CD4-positive, alpha-beta T cell treated with Interferon alpha-2 for 1 hour (primary cell): ENCODE results near the gene LIMK2.
"Not testable (repeated sequence)": the region's sequence is repeated elsewhere in the genome, so short reads cannot be mapped to it uniquely, and the experiment has no call there.

Experiments used
- DNase-seq, 2 donors: peaks; one replicate each; pipeline ENCODE4 v3.0.0-alpha.2; 2020 to 2022

The LIMK2 gene

DNA sequence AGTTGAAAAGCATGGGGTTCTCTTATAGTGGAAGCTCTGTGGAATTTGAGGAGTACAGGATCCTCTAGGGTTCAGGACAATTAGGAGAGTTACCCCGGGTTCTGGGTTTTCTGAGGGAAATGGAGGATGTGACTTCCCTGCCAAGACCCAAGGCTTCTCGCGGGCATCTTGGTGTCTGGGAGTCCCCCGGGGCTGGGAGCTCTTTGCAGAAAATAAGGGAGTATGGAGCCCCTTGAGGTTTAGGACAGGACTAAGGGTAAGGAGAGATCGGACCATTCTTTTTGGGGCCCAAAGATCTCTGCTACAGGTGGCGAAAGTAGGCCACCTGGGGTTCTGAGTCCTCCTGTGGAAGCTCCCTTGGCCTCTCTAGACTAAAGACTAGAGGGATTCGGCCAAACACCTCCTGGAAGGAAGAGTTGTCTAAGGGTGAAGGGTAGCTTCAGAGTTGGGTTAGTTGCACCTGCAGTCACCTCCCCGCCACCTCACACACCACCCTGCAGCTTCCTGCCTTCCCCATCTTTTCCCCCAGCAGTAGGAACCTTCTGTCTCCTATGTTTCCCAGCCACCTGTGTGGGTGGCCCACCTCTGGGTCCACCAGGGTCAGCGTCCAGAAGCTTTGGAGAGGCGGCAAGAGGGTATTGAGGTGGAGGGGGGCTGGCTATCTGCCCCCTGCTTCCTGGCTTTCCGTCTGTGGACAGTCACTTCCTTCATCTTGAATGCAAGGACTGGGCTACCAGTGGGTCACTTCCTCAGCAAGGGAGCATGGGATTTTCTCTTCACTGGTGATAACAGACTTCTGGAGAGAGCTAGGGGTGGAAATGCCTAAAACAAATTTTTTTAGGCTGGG lies 908 bp downstream of the LIMK2 start:
- DNase-seq: no peak

DNA sequence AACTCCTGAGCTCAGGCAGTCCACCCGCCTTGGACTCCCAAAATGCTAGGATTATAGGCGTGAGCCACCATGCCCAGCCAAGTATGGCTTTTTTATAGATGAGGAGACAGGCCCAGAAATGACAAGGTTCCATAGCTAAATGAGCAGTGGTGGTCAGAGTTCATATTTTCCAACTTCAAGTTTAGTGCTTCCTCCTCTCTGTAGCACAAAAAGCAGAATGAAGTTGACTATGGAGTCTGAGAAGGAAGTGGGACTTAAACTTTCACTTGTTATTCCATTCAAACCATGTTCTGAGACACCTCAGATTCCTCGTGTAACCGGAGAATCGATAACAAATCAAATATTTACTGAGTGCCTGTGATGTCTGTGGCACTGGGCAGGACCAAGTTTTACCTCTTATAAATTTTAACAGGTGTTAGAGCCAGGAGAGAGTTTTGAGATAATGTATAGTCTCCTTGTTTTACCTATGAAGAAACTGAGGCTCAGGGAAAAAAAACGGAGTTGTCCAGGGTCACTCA lies 3.0 kb downstream of the LIMK2 start:
- no peak for DNase-seq

DNA sequence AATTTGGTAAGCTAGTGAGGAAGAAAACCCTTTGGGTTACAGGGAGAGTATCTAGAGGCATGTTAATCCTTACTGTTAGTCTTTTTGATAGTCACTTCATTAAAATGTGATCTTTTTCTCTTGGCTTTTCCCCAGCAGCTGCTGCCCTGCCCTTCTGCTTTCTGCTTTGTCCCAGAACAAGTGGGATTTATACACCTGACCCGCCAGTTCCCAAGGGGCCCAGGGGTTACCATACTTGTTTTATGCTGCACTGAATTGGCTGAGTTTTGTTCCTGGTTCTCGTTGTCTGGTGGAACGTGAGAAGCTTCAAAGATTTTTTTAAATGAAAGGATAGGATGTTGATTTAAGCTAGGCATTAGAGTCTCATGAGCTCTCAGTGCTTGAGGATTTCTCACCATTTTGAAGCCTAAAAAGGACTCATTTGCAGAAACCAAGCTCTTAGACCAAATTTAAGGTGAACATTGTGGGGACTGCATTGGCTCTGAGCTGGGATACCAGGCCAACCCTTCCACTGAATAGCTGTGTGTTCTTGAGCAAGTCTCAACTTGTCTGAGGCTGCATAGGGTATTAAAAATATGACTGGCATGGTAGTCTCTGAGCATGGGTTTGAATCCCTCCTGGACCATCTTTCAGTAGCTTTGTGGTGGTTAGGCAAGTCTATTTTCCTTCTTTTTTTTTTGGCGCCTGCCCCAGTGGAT lies 6.6 kb downstream of the LIMK2 start:
- DNase-seq: no peak

DNA sequence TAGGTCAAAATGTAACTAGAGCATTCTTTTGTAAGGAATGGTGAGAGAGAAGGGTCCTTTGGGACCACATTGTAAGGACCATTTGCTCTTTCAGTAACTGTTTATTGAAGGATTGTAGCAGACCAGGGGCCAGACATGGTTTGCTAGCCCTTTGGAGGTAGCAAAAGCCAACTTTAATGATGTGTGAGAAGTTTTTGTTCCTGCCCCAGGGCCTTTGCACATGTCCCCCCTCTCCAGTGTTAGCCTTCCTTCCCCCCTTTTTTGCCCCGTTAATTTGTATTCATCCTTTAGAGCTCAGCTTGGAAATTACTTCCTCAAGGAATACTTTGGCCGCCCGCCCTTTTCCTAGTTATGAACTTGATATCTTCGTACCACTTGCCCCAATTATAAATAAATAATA lies 9.0 kb downstream of the LIMK2 start:
- no peak for DNase-seq

DNA sequence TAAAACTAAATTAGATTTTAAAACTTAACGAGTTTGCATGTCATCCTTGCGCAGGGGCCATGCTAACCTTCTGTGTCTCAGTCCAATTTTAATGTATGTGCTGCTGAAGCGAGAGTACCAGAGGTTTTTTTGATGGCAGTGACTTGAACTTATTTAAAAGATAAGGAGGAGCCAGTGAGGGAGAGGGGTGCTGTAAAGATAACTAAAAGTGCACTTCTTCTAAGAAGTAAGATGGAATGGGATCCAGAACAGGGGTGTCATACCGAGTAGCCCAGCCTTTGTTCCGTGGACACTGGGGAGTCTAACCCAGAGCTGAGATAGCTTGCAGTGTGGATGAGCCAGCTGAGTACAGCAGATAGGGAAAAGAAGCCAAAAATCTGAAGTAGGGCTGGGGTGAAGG lies 10.6 kb downstream of the LIMK2 start:
- no peak for DNase-seq

DNA sequence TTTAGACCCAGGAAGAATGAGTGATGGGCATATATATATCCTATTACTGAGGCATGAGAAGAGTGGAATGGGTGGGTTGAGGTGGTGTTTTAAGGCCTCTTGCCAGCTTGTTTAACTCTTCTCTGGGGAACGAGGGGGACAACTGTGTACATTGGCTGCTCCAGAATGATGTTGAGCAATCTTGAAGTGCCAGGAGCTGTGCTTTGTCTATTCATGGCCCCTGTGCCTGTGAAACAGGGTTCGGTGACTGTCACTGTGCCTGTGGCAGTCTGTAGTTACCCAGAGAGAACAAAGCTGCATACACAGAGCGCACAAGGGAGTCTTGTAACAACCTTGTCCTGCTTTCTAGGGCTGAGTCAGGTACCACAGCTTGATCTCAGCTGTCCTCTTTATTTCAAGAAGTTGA lies 11.7 kb downstream of the LIMK2 start:
- DNase-seq: no peak

DNA sequence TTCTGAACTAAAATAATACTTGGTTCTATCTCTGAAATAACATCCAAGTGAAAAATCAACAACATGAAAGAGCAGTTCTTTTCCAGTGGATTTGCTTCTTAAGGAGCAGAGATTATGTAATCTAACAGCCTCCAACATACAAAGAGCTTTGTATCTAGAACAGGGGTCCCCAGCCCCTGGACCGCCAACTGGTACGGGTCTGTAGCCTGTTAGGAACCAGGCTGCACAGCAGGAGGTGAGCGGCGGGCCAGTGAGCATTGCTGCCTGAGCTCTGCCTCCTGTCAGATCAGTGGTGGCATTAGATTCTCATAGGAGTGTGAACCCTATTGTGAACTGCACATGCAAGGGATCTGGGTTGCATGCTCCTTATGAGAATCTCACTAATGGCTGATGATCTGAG lies 12.6 kb downstream of the LIMK2 start:
- DNase-seq: not testable (repeated sequence)

DNA sequence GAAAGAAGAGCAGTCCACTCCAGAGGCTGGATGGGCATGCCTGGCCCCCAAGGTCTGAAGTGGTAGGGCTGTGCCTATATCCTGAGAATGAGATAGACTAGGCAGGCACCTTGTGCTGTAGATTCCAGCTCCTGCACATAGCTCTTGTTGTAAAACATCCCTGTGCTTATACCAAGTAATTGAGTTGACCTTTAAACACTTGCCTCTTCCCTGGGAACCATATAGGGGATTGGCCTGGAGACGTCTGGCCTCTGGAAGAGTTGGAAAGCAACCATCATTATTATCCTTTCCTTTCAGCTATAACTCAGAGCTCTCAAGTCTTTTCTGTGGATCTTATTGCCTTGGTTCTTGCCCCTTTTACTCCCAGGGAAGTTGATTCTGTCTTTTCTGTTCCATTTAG lies 15.1 kb downstream of the LIMK2 start:
- DNase-seq: no peak

DNA sequence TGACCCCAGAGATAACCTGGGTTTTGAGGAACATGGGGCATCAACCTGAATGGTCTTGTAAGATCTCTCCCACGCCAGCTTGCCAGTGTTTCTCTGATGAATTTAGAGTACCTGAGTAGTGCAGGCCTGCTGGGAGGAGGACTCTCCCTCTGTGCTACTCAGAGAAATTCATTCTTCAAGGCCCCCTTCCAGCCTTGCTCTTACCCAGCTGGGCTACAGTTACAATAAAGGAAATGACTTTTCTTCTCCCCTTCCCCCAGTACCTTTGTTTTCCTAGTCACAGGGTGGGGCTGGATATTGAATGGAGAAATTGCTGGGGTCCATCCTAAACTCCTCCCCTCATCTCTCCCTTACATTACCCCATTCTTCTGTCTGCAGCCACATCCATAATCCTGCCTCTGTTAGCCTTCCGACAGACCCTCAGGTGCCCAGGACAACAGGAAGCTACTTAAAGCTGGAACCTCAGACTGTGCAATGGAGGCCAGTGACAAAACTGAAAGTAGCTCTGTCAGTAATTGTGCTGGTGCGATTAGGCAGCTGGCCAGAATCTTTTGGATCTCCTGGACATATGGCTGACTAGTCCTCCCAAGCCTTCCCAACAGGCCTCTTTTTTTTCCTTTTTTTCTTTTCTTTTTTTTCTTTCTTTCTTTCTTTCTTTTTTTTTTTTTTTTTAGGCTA lies 17.4 kb downstream of the LIMK2 start:
- peak in 1 of 2 donors; percentile 30 for DNase-seq

DNA sequence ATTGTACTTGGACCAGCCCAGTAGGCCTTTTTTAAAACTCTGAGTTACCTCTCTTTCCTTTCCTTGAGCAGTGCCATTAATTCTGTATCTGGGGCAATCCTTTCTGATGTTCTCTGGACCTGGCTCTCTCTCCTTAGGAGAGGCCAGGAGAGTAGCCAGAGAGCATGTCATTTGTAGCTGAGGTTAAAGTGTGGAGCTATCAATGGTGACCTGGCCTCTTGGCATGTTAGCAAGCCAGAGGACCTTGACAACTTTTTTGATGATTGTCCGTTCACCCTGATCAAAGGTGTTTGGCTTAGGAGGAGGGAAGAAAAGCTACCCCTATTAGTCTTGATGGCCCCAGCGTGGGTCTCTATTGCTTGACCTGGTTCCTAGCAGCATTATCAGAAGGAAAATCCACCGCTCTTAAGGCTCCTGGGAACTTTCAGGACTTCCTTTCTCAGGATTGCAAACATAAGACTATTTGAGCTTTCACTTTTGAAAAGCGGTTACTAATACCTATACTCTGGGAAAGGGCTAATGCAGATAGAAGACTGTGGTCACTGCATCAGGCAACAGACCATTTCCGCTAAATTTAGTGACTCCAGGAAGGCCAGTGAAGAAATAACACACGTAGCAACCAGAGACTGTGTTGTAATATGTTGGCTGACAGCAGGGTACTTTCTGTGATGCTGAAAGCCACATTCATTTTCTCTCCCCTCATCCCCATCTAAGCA lies 18.2 kb downstream of the LIMK2 start:
- DNase-seq: peak; percentile 45 to 70

DNA sequence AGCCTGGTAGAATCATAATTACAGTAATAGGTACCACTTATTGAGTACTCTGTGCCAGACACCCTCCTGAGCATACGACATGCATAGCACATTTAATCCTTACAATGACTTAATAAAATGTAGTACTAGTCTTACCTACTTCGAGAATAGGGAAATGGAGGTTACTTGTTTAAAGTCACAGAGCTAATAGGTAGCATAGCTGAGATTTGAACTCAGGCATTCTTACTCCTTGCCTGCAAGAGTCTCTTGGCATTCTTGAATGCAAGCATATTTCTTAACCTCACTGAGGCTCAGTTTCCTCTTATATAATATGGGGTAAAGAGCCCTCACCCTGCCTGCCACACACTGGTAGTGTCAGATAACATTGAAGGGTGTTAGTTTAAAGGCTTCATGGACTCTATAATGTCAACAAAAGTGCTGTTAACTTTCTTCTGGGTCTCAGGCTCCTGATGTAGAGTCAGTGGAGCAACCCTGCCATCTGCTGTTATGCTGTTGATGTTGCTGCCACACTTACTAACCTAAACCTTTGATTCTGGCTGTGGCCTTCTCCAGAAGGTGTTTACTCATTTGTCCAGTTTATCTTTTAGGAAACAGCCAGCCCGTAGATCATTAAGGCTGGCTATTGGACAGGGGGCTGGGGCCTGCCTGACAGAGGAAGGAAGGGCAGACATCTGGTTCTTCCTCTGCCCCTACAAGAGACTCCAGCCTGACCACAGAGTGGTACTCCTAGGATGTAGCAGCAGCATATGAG lies 18.9 kb downstream of the LIMK2 start:
- peak; percentile 63 to 74 for DNase-seq

DNA sequence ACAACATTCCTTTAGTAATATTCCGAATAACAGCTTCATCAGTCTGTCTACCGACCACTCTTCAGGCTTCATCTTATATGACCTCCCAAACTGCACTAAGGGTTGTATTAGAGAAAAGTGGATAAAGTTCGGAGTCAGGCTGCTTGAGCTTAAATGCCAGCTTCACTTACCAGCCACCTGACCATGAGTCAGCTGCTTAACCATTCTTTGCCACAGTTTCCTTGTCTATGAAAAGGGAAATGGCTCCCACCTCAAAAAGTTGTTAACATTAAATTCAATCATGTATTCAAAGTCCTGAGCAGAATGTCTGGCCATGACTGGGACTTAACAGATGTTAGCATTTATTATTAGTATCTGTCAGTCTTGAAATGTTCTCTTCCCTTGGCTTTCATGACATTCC lies 20.9 kb downstream of the LIMK2 start:
- no peak for DNase-seq

DNA sequence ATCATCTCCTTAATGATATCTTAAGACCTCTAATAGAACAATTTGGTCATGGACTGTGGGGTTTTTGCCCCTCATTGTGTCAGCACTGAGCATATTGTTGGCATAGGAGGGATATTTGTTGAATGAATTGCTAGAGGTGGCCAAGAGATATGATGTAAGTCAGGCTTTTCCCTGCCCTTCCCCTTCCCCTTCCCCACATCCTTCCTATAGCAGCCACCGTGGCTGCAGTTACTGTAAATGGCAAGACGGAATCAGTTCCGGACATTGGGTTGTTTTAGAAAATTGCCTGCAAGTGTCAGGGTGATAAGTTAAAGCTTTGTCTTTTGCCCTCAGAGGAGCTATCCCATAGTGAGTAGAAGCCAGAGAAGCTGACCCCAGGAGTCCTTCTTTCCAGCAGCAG lies 23.0 kb downstream of the LIMK2 start:
- peak; percentile 26 to 64 for DNase-seq

DNA sequence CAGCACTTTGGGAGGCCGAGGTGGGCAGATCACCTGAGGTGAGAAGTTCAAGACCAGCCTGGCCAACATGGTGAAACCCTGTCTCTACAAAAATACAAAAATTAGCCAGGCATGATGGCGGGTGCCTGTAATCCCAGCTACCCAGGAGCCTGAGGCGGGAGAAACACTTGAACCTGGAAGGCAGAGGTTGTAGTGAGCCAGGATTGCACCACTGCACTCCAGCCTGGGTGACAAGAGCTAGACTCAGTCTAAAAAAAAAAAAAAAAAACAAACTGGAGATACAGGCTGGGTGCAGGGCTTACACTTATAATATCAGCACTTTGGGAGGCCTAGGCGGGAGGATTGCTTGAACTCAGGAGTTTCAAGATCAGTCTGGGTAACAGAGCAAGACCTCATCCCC lies 23.9 kb downstream of the LIMK2 start:
- DNase-seq: not testable (repeated sequence)

DNA sequence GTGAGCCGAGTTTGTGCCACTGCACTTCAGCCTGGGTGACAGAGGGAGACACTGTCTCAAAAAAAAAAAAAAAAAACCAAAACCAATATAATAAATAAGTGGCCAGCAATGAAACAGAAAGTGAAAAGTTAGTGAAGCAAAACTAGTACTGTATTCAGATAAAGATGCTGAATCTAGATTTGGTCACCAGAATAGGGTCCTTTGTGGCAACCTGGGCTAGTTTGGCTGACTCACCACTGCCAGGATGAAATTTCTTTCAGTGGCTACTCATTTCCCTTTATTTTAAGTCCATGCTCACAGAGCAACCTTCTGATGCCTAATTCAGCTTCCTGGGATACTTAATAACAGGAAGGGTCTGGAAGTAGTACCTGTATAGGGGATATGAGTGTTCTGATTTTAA lies 26.0 kb downstream of the LIMK2 start:
- no peak for DNase-seq

DNA sequence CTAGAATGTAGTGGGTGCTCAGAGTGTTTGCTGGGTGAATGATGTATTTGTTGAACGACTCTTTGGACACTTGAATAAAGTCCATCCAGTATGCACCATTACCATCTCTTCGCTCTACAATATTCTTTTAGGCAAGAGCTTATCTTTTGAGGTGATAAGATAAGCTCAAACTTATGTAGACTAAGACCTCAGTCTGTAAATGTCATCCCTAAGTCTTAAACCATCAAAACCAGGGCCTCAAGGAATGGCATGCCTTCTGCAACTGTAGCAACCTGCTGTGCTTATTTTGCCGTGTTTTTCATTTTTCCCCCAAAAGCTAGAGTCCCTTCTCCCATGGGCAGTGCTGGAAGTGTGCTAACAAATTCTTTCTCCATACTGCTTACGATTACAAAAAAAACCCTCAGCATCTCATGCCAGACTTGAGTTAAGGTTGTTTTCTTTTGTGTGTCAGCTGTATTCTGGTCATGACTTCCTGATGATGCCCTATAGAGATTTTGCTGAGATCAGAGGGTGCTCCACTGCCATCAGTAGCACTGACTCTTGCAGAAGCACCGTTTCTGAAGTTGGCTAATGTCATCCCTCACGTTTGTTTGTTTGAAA lies 27.8 kb downstream of the LIMK2 start:
- DNase-seq: no peak

DNA sequence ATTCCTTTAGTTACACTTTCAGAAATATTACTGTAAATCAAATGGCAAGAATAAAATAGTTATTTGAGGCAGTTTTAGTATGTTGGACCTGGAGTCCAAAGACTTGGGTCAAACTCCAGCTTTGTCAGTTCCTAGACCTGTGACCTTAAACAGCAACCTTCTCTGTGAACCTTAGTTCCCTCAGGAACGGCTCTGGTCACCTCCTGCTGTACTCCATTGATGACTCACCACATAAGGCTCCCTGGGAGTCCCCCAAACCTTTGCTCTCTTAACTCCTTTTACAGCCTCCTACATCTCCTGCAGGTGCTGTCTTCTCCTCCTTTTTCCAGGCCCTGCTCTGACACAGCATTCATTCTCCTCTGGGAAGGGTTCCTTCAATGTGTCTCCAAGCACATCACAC lies 29.1 kb downstream of the LIMK2 start:
- no peak for DNase-seq

DNA sequence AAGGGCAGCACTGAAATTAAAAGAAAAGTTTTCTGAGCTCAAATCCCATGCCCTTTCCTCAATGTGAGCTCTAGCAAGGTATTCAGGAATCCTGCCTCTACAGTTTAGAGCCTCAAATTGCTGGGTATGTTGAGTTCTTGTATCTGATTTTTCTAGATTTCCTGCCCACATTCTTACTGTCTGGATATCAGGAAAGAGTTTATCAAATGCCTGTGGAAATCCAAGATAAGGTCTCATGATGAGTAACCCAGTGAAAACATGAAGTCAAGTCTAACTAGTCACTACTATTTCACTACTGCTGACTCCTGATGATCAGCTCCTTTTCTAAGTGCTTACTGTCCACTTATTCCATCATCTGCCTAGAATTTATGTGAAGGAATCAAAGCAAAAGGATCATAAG lies 29.8 kb downstream of the LIMK2 start:
- no peak for DNase-seq

DNA sequence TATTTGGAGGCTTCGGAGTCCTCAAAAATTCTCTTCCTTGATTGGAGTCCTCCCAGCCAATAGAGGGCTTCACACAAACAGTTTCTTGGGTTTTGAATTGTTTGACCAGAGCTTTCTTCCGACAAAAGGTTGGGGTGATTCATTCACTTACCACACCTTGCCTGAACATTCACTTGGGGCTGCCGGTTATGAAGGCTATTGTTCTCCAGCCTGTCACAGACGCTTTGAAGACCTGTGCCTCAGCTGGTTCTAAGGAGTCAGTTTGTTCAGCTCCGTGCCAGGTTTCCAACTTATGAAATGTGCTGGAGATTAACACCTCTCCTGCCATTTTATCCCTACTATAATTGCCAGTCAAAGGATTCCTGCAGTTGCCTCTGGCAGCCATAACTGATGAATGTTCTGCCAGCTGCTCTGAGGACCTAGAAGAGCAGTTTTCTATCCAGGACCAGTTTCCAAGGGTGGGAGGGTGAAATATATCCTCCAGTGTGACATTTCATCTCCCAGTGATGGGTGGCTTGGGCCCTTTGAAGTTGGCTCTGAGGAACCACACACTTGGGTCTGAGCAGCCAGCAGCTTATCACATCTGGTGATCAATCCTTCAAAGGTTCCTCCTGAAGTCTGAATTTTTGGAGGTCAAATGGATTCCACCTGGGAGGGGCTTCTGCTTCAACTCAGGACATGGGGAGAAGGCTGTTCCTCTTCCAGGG lies 31.4 kb downstream of the LIMK2 start:
- no peak for DNase-seq

DNA sequence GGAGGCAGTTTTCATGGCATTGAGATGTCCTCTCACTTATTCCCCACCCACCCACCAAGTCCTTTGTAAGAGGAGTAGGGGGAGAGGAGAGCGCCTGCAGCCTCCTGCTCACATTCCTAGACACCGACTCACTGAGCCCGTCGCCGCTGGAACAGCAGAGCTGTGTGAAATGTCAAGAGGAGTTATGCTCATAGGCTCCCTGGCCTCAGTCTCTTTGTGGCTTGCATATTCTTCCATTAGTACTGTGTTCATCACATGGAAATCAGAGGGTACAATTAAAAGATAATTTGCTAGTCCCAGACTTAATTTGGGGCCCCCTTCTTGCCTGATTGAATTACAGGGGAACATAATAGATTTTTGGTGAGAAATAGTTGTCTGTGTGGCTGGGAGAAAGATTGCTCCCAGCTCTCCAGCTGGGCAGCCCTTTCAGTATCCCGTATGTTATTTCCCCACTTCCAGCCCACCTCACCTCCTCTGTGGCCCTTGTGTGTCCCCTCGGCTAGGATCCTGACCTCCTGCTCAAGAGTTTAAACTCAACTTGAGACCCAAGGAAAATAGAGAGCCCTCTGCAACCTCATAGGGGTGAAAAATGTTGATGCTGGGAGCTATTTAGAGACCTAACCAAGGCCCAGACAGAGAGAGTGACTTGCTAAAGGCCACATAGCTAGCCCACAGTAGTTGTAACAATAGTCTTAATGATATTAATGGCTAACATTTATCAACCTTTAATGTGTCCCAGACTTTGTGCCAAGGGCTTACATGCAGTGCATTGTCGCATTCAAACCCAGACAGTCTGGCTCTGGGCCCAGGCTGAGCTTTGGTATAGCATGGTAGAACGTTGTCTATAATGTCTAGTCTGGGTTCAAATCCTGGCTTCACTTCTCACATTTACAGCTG lies 32.2 kb downstream of the LIMK2 start:
- no peak for DNase-seq
